IMR-90 (cell line): ENCODE results near the gene HRH1. TPM values are rescaled to one million over a fixed set of nuclear protein-coding genes. Genes with fewer than 3 reads are reported as not detected.
A peak's percentile ranks its signal among the peaks of the same experiment; 100 is the strongest.

Experiments
- ATAC-seq: fragments of 200-7000 bp; cut with Tn5 transposase; 2 replicates; pipeline ENCODE4 v1.9.1; 2020; ENCODE audit warnings: low read depth, mild to moderate bottlenecking, moderate library complexity
- BruUV-seq: library from RNA; stranded (reverse); fragments of 400-500 nt; replicated peaks from 2 replicates; lab custom pipeline; 2021; lab: Mats Ljungman, UMichigan
- CTCF ChIA-PET: fragments of 300-600 bp; formaldehyde crosslinking; extraction: SDS; loops from one replicate; lab custom pipeline; 2021; ENCODE audit warnings: antibody characterized with exemption; lab: Yijun Ruan, JAX
- POLR2A ChIA-PET: fragments of 300-600 bp; sonication (Branson Sonifier 250); formaldehyde crosslinking; loops from one replicate; lab custom pipeline; 2022; ENCODE audit warnings: antibody characterized with exemption; ENCODE audit not compliant: unreplicated experiment; lab: Charles Lee
- DNase-seq: peaks from one replicate; pipeline ENCODE4 v3.0.0; 2013
- H2AFZ ChIP-seq: replicated peaks from 2 replicates; pipeline ENCODE3; 2013; ENCODE audit warnings: low read length, mild to moderate bottlenecking; ENCODE audit not compliant: poor library complexity
- H2AK5ac ChIP-seq: 2 replicates; pipeline ENCODE4 v1.6.1; 2013; ENCODE audit warnings: low read depth, low read length, inconsistent platforms
- H2AK9ac ChIP-seq: replicated peaks from 2 replicates; pipeline ENCODE3; 2013; ENCODE audit warnings: mild to moderate bottlenecking, low read depth, low read length, moderate library complexity; ENCODE audit not compliant: poor library complexity
- H2BK120ac ChIP-seq: 2 replicates; pipeline ENCODE4 v1.6.1; 2013; ENCODE audit warnings: low read depth, low read length, inconsistent platforms
- H2BK15ac ChIP-seq: 3 replicates; pipeline ENCODE4 v1.6.1; 2013; ENCODE audit warnings: low read depth, low read length, inconsistent platforms
- H2BK20ac ChIP-seq: 2 replicates; pipeline ENCODE4 v1.6.1; 2013; ENCODE audit warnings: low read depth, mild to moderate bottlenecking, inconsistent platforms, low read length, moderate library complexity
- H2BK5ac ChIP-seq: 2 replicates; pipeline ENCODE4 v1.6.1; 2013; ENCODE audit warnings: mild to moderate bottlenecking, low read depth, low read length, inconsistent platforms; ENCODE audit not compliant: poor library complexity, severe bottlenecking
- H3K14ac ChIP-seq: replicated peaks from 2 replicates; pipeline ENCODE4 v1.6.1; 2013; ENCODE audit warnings: low read depth, low read length, inconsistent platforms
- H3K18ac ChIP-seq: 2 replicates; pipeline ENCODE4 v1.6.1; 2013; ENCODE audit warnings: low read depth, low read length, control low read depth
- H3K23ac ChIP-seq: 2 replicates; pipeline ENCODE4 v1.6.1; 2013; ENCODE audit warnings: low read depth, low read length, inconsistent platforms
- H3K27ac ChIP-seq: 2 replicates; pipeline ENCODE4 v1.5.1; 2013; ENCODE audit warnings: mild to moderate bottlenecking, control low read depth, low read length; ENCODE audit not compliant: insufficient read depth
- H3K27me3 ChIP-seq: 2 replicates; pipeline ENCODE4 v1.6.1; 2013; ENCODE audit warnings: low read length; ENCODE audit not compliant: control insufficient read depth, insufficient read depth
- H3K36me3 ChIP-seq: 2 replicates; pipeline ENCODE4 v1.6.1; 2013; ENCODE audit warnings: low read length, mixed read lengths; ENCODE audit not compliant: control insufficient read depth, insufficient read depth
- H3K4ac ChIP-seq: 2 replicates; pipeline ENCODE4 v1.6.1; 2013; ENCODE audit warnings: low read depth, low read length, inconsistent platforms
- H3K4me1 ChIP-seq: 2 replicates; pipeline ENCODE4 v1.6.1; 2013; ENCODE audit warnings: low read length, mixed read lengths; ENCODE audit not compliant: control insufficient read depth, insufficient read depth
- H3K4me2 ChIP-seq: 2 replicates; pipeline ENCODE4 v1.6.1; 2013; ENCODE audit warnings: low read depth, mild to moderate bottlenecking, control low read depth, low read length, moderate library complexity
- H3K4me3 ChIP-seq: 2 replicates; pipeline ENCODE4 v1.5.1; 2013; ENCODE audit warnings: low read depth, mild to moderate bottlenecking, control low read depth, low read length, moderate library complexity; ENCODE audit not compliant: insufficient read depth
- H3K56ac ChIP-seq: 2 replicates; pipeline ENCODE4 v1.6.1; 2013; ENCODE audit warnings: low read length, inconsistent platforms; ENCODE audit not compliant: insufficient read depth; ENCODE audit errors: extremely low read depth
- H3K79me1 ChIP-seq, 2 experiments: 2 replicates each; pipeline ENCODE4 v1.6.1; 2013; ENCODE audit warnings: low read length in 2 of 2, inconsistent platforms in 1 of 2, low read depth in 1 of 2
- H3K9ac ChIP-seq: 2 replicates; pipeline ENCODE4 v1.6.1; 2013; ENCODE audit warnings: low read depth, low read length, control low read depth
- H3K9me1 ChIP-seq: 2 replicates; pipeline ENCODE4 v1.6.1; 2013; ENCODE audit warnings: low read length, inconsistent platforms; ENCODE audit not compliant: insufficient read depth
- H3K9me3 ChIP-seq: 2 replicates; pipeline ENCODE4 v1.6.1; 2013; ENCODE audit warnings: low read length; ENCODE audit not compliant: control insufficient read depth, insufficient read depth
- H4K20me1 ChIP-seq: 2 replicates; pipeline ENCODE4 v1.6.1; 2013; ENCODE audit warnings: low read length, inconsistent platforms; ENCODE audit not compliant: insufficient read depth
- H4K5ac ChIP-seq: 2 replicates; pipeline ENCODE4 v1.6.1; 2013; ENCODE audit warnings: mild to moderate bottlenecking, low read depth, low read length, control low read depth
- H4K8ac ChIP-seq, 2 experiments: 2 replicates each; pipeline ENCODE4 v1.6.1; 2013; ENCODE audit warnings: low read depth in 2 of 2, low read length in 2 of 2, control low read depth in 1 of 2, inconsistent platforms in 1 of 2
- H4K91ac ChIP-seq: 2 replicates; pipeline ENCODE4 v1.6.1; 2013; ENCODE audit warnings: low read depth, low read length, inconsistent platforms; ENCODE audit not compliant: insufficient read depth
- BHLHE40 ChIP-seq: fragments of 150-350 bp; IDR thresholded peaks from 2 replicates; pipeline ENCODE4 v1.6.1; 2016; ENCODE audit warnings: mild to moderate bottlenecking, low read depth, low read length
- CEBPB ChIP-seq: IDR thresholded peaks from 2 replicates; pipeline ENCODE4 v1.6.1; 2012; ENCODE audit warnings: low read depth, low read length, improper control_type of control experiment
- CHD1 ChIP-seq: IDR thresholded peaks from 2 replicates; pipeline ENCODE4 v1.6.1; 2012; ENCODE audit warnings: low read depth, low read length, improper control_type of control experiment
- FOS ChIP-seq: fragments of 150-350 bp; IDR thresholded peaks from 2 replicates; pipeline ENCODE4 v1.6.1; 2016; ENCODE audit warnings: low read depth, low read length
- MAFK ChIP-seq: IDR thresholded peaks from 2 replicates; pipeline ENCODE4 v1.6.1; 2012; ENCODE audit warnings: low read depth, low read length, improper control_type of control experiment
- MAZ ChIP-seq: IDR thresholded peaks from 2 replicates; pipeline ENCODE4 v1.6.1; 2012; ENCODE audit warnings: low read depth, mild to moderate bottlenecking, low read length, improper control_type of control experiment, moderate library complexity, borderline replicate concordance
- MXI1 ChIP-seq: IDR thresholded peaks from 2 replicates; pipeline ENCODE4 v1.6.1; 2012; ENCODE audit warnings: low read depth, mild to moderate bottlenecking, low read length, moderate library complexity, borderline replicate concordance
- NFE2L2 ChIP-seq: fragments of 150-350 bp; IDR thresholded peaks from 2 replicates; pipeline ENCODE4 v1.6.1; 2016; ENCODE audit warnings: low read depth, mild to moderate bottlenecking, low read length
- POLR2A ChIP-seq: IDR thresholded peaks from 2 replicates; pipeline ENCODE4 v1.6.1; 2012; ENCODE audit warnings: mild to moderate bottlenecking, low read depth, low read length
- RAD21 ChIP-seq: IDR thresholded peaks from 2 replicates; pipeline ENCODE4 v1.6.1; 2012; ENCODE audit warnings: low read length, improper control_type of control experiment
- RCOR1 ChIP-seq: IDR thresholded peaks from 2 replicates; pipeline ENCODE4 v1.6.1; 2012; ENCODE audit warnings: mild to moderate bottlenecking, low read length, improper control_type of control experiment; ENCODE audit not compliant: insufficient replicate concordance
- RFX5 ChIP-seq: IDR thresholded peaks from 2 replicates; pipeline ENCODE4 v1.8.0; 2012; ENCODE audit warnings: low read depth, mild to moderate bottlenecking, low read length, moderate library complexity
- SMC3 ChIP-seq: fragments of 150-350 bp; IDR thresholded peaks from 2 replicates; pipeline ENCODE4 v1.6.1; 2016; ENCODE audit warnings: low read depth, mild to moderate bottlenecking, antibody characterized with exemption, low read length, moderate library complexity
- WGBS, 2 experiments: methylation state at CpG; one replicate each; pipeline versions ENCODE4 v1.1.5 to v1.1.7; 2013; ENCODE audit warnings: missing lambda C conversion rate in 2 of 2; ENCODE audit not compliant: insufficient read length in 1 of 2; ENCODE audit errors: extremely low coverage in 2 of 2; 5-methylcytosine and 5-hydroxymethylcytosine counted together
- dilution Hi-C: fragments of 300-500 bp; cut with HindIII; formaldehyde crosslinking; loops from one replicate; pipeline ENCODE4 v1.14.3; 2018; ENCODE audit warnings: low sequenced_read_pairs; ENCODE audit not compliant: unreplicated experiment
- in situ Hi-C: fragments of 300-500 bp; cut with MboI; formaldehyde crosslinking; loops from 3 replicates; pipeline ENCODE4 v1.14.3; 2019; ENCODE audit warnings: low sequenced_read_pairs, inconsistent platforms, mixed read lengths
- intact Hi-C: fragments of 100-400 bp; cut with micrococcal nuclease; formaldehyde crosslinking; loops from 2 replicates; pipeline ENCODE4 v1.10.0; 2022
- polyA plus RNA-seq, 3 experiments: library from polyadenylated mRNA; depleted of rRNA; stranded (reverse); fragments of >200 nt; gene quantifications; 2 replicates each; pipeline ENCODE4 v1.2.3, GENCODE V29; 2012; ENCODE audit warnings: low replicate concordance in 1 of 3
- total RNA-seq: library from RNA; depleted of rRNA; stranded (reverse); fragments of >200 nt; gene quantifications from 2 replicates; pipeline ENCODE4 v1.2.3, GENCODE V29; 2012
- TF ChIP-seq, protein P1 (sequence below): fragments of 150-350 bp; IDR thresholded peaks from 2 replicates; pipeline ENCODE4 v1.6.1; 2016; ENCODE audit warnings: low read depth, mild to moderate bottlenecking, low read length, moderate library complexity, borderline replicate concordance

Gene HRH1
- total and polyA plus RNA-seq, 2 of the 4 experiments (the other 2 are of a cell fraction) = 7.6 to 16.1 TPM

DNA sequence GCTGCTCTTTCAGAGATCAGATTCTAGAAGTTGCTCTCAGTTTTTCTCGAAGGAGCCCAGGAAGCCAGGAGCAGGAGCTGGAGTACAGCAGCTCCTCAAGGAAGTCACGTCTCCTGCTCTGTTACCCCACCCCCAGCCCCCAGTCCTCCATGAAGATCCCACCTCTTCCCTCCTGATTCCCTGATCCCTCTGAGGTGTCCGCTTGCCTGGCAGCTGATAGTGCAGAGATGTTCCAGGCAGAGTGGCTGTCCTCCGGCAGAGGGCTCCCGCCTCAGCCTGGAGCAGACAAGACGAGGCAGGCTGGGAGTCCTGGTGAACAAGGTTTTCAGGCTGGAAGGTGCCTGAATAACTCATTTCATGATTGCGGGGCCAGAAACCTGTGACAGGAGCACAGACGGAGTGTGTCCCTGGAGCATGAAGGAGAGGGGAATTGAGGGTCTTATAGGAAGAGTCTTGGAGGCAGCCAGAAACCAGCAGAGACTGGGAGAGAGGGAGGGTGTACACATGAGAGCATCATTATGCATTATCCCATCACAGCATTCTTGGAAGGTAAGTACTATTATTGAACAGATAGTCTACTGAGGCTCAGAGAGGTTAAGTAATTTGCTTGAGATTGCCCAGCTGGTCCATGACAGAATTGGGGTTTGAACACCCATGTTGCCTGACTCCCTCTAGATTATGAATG lies 1.2 kb downstream of the HRH1 start (continued):
- TF ChIP-seq MXI1 (0 out of 2 replicates have a peak, but pooled peaks have one; percentile 28), CHD1 (no peak)

DNA sequence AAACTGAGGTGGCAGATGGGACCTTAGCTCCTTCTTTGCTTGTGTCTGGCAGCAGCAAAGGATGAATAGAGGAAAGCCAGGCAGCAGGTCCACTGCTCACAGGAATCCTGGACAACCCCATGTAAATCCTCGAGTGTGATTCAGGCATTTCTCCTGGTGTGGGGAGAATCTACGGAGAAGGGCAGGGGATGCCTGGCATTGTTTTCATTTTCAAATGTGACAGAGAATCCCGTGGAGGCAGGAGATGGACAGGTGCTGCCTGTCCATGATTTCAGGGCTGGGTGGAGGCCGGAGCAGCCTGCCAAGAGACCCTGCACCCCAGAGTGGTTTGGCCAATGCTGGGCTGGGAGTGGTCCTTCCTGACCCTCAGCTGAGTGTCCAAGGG lies 1.7 kb downstream of the HRH1 start:
- no peak overlapping the region for H2AFZ ChIP-seq
- H3K9me3 ChIP-seq = no peaks in the 10 kb centered on the region
- peak overlapping the region; percentile 78; the same call in 1 of the 2 replicates for H3K4me3 ChIP-seq
- peak overlapping the region; percentile 83; the same call in 1 of the 2 replicates for H2AK5ac ChIP-seq
- peak overlapping the region; percentile 58; the same call in 1 of the 2 replicates for H3K23ac ChIP-seq
- no peak overlapping the region for H3K18ac ChIP-seq
- H2BK15ac ChIP-seq = 0 out of 3 replicates have a peak overlapping the region, but pooled peaks have one; percentile 31
- H2AK9ac ChIP-seq = peak overlapping the region; percentile 63
- intact Hi-C loops = no loop called here
- peaks cover 24 to 49% of the 10 kb centered on the region in 2 experiments for H3K79me1 ChIP-seq
- H3K4me2 ChIP-seq = peak overlapping the region; percentile 85
- peak overlapping the region; percentile 67; the same call in 1 of the 2 replicates for H4K91ac ChIP-seq
- no peaks in the 10 kb centered on the region for H3K27me3 ChIP-seq
- H3K4me1 ChIP-seq = peaks cover 16% of the 10 kb centered on the region
- POLR2A ChIA-PET = no interaction called here
- no peak overlapping the region for H4K5ac ChIP-seq
- H2BK5ac ChIP-seq = no peak overlapping the region
- WGBS, 2 experiments = 67% methylated on average over 2 of the region's 4 CpGs; no CpG with 5 or more reads in 1 of the 2 experiments
- H3K27ac ChIP-seq = no peak overlapping the region
- peaks cover 22% of the 10 kb centered on the region for H3K9me1 ChIP-seq
- peak overlapping the region; percentile 67 for H3K4ac ChIP-seq
- 0 out of 2 replicates have a peak, but pooled peaks cover 8% of the 10 kb centered on the region for H4K20me1 ChIP-seq
- peaks cover 2% of the 10 kb centered on the region; the same call in 1 of the 2 replicates for H3K36me3 ChIP-seq
- CTCF ChIA-PET = interaction anchor here (1.1 to 4.2 kb wide), 5 partner anchors 35 to 223 kb away, joined by 4 to 18 read pairs (median 8); no protein-coding TSS in a partner anchor
- no peak for ATAC-seq
- DNase-seq = no peak
- H2BK20ac ChIP-seq = peak overlapping the region; percentile 63; the same call in 1 of the 2 replicates
- dilution Hi-C loops = no loop called here
- H3K56ac ChIP-seq = 0 out of 2 replicates have a peak overlapping the region, but pooled peaks have one; percentile 32
- no TSS peak for BruUV-seq
- peak overlapping the region in 1 of 2 experiments; percentile 61; a peak in 1 of 4 replicates for H4K8ac ChIP-seq
- peak overlapping the region; percentile 75 for H2BK120ac ChIP-seq
- in situ Hi-C loops = loop anchor here (25.0 kb wide), 1 partner anchor 181 kb away; no protein-coding TSS in a partner anchor
- peak overlapping the region; percentile 70 for H3K14ac ChIP-seq
- H3K9ac ChIP-seq = peak overlapping the region; percentile 78
- TF ChIP-seq FOS = no peak
- TF ChIP-seq CHD1 = no peak
- TF ChIP-seq, protein P1, sequence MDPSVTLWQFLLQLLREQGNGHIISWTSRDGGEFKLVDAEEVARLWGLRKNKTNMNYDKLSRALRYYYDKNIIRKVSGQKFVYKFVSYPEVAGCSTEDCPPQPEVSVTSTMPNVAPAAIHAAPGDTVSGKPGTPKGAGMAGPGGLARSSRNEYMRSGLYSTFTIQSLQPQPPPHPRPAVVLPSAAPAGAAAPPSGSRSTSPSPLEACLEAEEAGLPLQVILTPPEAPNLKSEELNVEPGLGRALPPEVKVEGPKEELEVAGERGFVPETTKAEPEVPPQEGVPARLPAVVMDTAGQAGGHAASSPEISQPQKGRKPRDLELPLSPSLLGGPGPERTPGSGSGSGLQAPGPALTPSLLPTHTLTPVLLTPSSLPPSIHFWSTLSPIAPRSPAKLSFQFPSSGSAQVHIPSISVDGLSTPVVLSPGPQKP = no peak
- no peak for TF ChIP-seq RAD21
- no peak for TF ChIP-seq RFX5
- TF ChIP-seq BHLHE40 = no peak
- no peak for TF ChIP-seq MXI1
- no peak for TF ChIP-seq NFE2L2
- TF ChIP-seq POLR2A = no peak
- no peak for TF ChIP-seq MAZ
- TF ChIP-seq MAFK = no peak
- no peak for TF ChIP-seq SMC3
- no peak for TF ChIP-seq RCOR1
- no peak for TF ChIP-seq CEBPB
